ENCODE results near the gene CDK4.

- TF ChIP-seq, protein P1, sequence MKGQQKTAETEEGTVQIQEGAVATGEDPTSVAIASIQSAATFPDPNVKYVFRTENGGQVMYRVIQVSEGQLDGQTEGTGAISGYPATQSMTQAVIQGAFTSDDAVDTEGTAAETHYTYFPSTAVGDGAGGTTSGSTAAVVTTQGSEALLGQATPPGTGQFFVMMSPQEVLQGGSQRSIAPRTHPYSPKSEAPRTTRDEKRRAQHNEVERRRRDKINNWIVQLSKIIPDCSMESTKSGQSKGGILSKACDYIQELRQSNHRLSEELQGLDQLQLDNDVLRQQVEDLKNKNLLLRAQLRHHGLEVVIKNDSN (IDR thresholded peaks at IDR 0.05): no peak
- TF ChIP-seq CREB1 (IDR thresholded peaks at IDR 0.05; ENCODE audit: low read depth) (no peak), EGR1 (IDR thresholded peaks at IDR 0.05) (no peak), TCF12 (IDR thresholded peaks at IDR 0.05; ENCODE audit: low read depth) (no peak), TAF1 (IDR thresholded peaks at IDR 0.05; ENCODE audit: low read depth) (no peak), EP300 (IDR thresholded peaks at IDR 0.05; ENCODE audit: borderline replicate concordance) (no peak), TEAD4 (IDR thresholded peaks at IDR 0.05) (no peak)
Observed at GRCh38 chr12:57754411-57755193, 2.5 kb upstream of the CDK4 start, which contains the start of gene MARCHF9.
